Endometrial microvascular endothelial cells (primary cell): ENCODE data around the gene CEP112. TPM values are rescaled to one million over a fixed set of nuclear protein-coding genes. Genes with fewer than 3 reads are reported as not detected.

ENCODE experiments used
- in situ Hi-C: cut with HindIII; loops from 2 replicates; pipeline ENCODE4 v1.10.0; 2017; ENCODE audit warnings: low sequenced_read_pairs, low pct_unique_long_range_greater_than_20kb; ENCODE audit errors: inconsistent ontology term
- total RNA-seq: library from RNA; depleted of rRNA; stranded (reverse); fragments of >200 nt; gene quantifications from one replicate; pipeline ENCODE4 v1.2.3, GENCODE V29; 2015; ENCODE audit errors: inconsistent ontology term

The CEP112 gene
- total RNA-seq, 1 donor from 2014 or later: 3.0 TPM

- in situ Hi-C loops: no loop called here
Measured at GRCh38 chr17:66214884-66215528, 23.1 kb upstream of the CEP112 start.

- in situ Hi-C loops: no loop called here
Measured at GRCh38 chr17:66211047-66211810, 19.3 kb upstream of the CEP112 start.

GRCh38 chr17:66210208-66210574, 18.3 kb upstream of the CEP112 start:
- in situ Hi-C loops: no loop called here

- in situ Hi-C loops: no loop called here
Measured at GRCh38 chr17:66207936-66208335, 16.0 kb upstream of the CEP112 start.

GRCh38 chr17:66203274-66204015, 11.5 kb upstream of the CEP112 start:
- in situ Hi-C loops: no loop called here

GRCh38 chr17:66200685-66201092, 8.8 kb upstream of the CEP112 start:
- in situ Hi-C loops: no loop called here

- in situ Hi-C loops: no loop called here
Measured at GRCh38 chr17:66198242-66198641, 6.3 kb upstream of the CEP112 start.

- in situ Hi-C loops: no loop called here
Measured at GRCh38 chr17:66192378-66192687, 400 bp upstream of the CEP112 start.

GRCh38 chr17:66190738-66191592, 968 bp downstream of the CEP112 start:
- in situ Hi-C loops: no loop called here

GRCh38 chr17:66187718-66188117, 4.2 kb downstream of the CEP112 start:
- in situ Hi-C loops: no loop called here

GRCh38 chr17:66185862-66186261, 6.1 kb downstream of the CEP112 start:
- in situ Hi-C loops: no loop called here

GRCh38 chr17:66184392-66184791, 7.5 kb downstream of the CEP112 start:
- in situ Hi-C loops: no loop called here

GRCh38 chr17:66183529-66183928, 8.4 kb downstream of the CEP112 start:
- in situ Hi-C loops: no loop called here

GRCh38 chr17:66178642-66179041, 13.3 kb downstream of the CEP112 start:
- in situ Hi-C loops: no loop called here

GRCh38 chr17:66177048-66177447, 14.9 kb downstream of the CEP112 start:
- in situ Hi-C loops: no loop called here

- in situ Hi-C loops: no loop called here
Measured at GRCh38 chr17:66175892-66176291, 16.0 kb downstream of the CEP112 start.

- in situ Hi-C loops: no loop called here
Measured at GRCh38 chr17:66172691-66173223, 19.2 kb downstream of the CEP112 start.

- in situ Hi-C loops: no loop called here
Measured at GRCh38 chr17:66172144-66172543, 19.8 kb downstream of the CEP112 start.

- in situ Hi-C loops: no loop called here
Measured at GRCh38 chr17:66171692-66172091, 20.2 kb downstream of the CEP112 start.
